IMR-90 (cell line): Measurements from ENCODE around the gene SEMA6A.

Source experiments
- BHLHE40 ChIP-seq: fragments of 150-350 bp; IDR thresholded peaks from 2 replicates; pipeline ENCODE4 v1.6.1; 2016; ENCODE audit warnings: mild to moderate bottlenecking, low read depth, low read length
- CTCF ChIP-seq: conservative IDR thresholded peaks from 2 replicates; pipeline ENCODE4 v1.5.1; 2012; ENCODE audit warnings: mild to moderate bottlenecking, low read depth, low read length, improper control_type of control experiment
- MXI1 ChIP-seq: IDR thresholded peaks from 2 replicates; pipeline ENCODE4 v1.6.1; 2012; ENCODE audit warnings: low read depth, mild to moderate bottlenecking, low read length, moderate library complexity, borderline replicate concordance
- POLR2A ChIP-seq: IDR thresholded peaks from 2 replicates; pipeline ENCODE4 v1.6.1; 2012; ENCODE audit warnings: mild to moderate bottlenecking, low read depth, low read length
- RAD21 ChIP-seq: IDR thresholded peaks from 2 replicates; pipeline ENCODE4 v1.6.1; 2012; ENCODE audit warnings: low read length, improper control_type of control experiment
- SMC3 ChIP-seq: fragments of 150-350 bp; IDR thresholded peaks from 2 replicates; pipeline ENCODE4 v1.6.1; 2016; ENCODE audit warnings: low read depth, mild to moderate bottlenecking, antibody characterized with exemption, low read length, moderate library complexity
- USF2 ChIP-seq: fragments of 150-350 bp; IDR thresholded peaks from 2 replicates; pipeline ENCODE4 v1.6.1; 2017; ENCODE audit warnings: mild to moderate bottlenecking, antibody characterized with exemption, low read length, low read depth

GRCh38 chr5:116459301-116459700 lies 115.3 kb downstream of the SEMA6A start:
- TF ChIP-seq CTCF, result no peak
- no peak for TF ChIP-seq BHLHE40
- no peak for TF ChIP-seq POLR2A
- TF ChIP-seq SMC3, result no peak
- TF ChIP-seq USF2, result no peak
- no peak for TF ChIP-seq RAD21
- no peak for TF ChIP-seq MXI1
